GM23338 (cell line): ENCODE results near the gene KDM5C. TPM values are rescaled to one million over a fixed set of nuclear protein-coding genes. Genes with fewer than 3 reads are reported as not detected.

Source experiments
- ATAC-seq: fragments of 200-7000 bp; cut with Tn5 transposase; 3 replicates; pipeline ENCODE4 v1.9.1; 2020
- DNase-seq: peaks from one replicate; pipeline ENCODE4 v3.0.0-alpha.2; 2015; ENCODE audit warnings: low spot score
- H2AFZ ChIP-seq: fragments of 200-600 bp; sonication (generic); 2 replicates; pipeline ENCODE4 v1.8.0; 2016; ENCODE audit warnings: antibody characterized with exemption, mild to moderate bottlenecking, moderate library complexity
- H3F3A ChIP-seq: fragments of 200-600 bp; sonication (generic); replicated peaks from 2 replicates; pipeline ENCODE4 v1.8.0; 2017; ENCODE audit warnings: antibody characterized with exemption, mixed run types, low read depth
- H3K27ac ChIP-seq: fragments of 200-600 bp; sonication (generic); 2 replicates; pipeline ENCODE4 v1.6.1; 2016; ENCODE audit warnings: low read depth
- H3K27me3 ChIP-seq: fragments of 200-600 bp; sonication (generic); 2 replicates; pipeline ENCODE4 v1.8.0; 2016; ENCODE audit warnings: mild to moderate bottlenecking, mixed run types, moderate library complexity; ENCODE audit not compliant: insufficient read depth
- H3K36me3 ChIP-seq: fragments of 200-600 bp; sonication (generic); 2 replicates; pipeline ENCODE4 v1.8.0; 2016; ENCODE audit warnings: mild to moderate bottlenecking; ENCODE audit not compliant: insufficient read depth
- H3K4me1 ChIP-seq: fragments of 200-600 bp; sonication (generic); 2 replicates; pipeline ENCODE4 v1.8.0; 2016; ENCODE audit warnings: mild to moderate bottlenecking, moderate library complexity; ENCODE audit not compliant: insufficient read depth
- H3K4me2 ChIP-seq: fragments of 200-600 bp; sonication (generic); 2 replicates; pipeline ENCODE4 v1.7.1; 2017; ENCODE audit warnings: mixed run types
- H3K4me3 ChIP-seq: fragments of 200-600 bp; sonication (generic); 2 replicates; pipeline ENCODE4 v1.6.1; 2016; ENCODE audit warnings: mixed run types
- H3K79me2 ChIP-seq: fragments of 200-600 bp; sonication (generic); replicated peaks from 2 replicates; pipeline ENCODE4 v1.8.0; 2017; ENCODE audit warnings: mild to moderate bottlenecking; ENCODE audit not compliant: insufficient read depth
- H3K9me2 ChIP-seq: fragments of 200-600 bp; sonication (generic); 2 replicates; pipeline ENCODE4 v1.8.0; 2017; ENCODE audit not compliant: insufficient read depth
- H4K20me1 ChIP-seq: fragments of 200-600 bp; sonication (generic); replicated peaks from 2 replicates; pipeline ENCODE4 v1.8.0; 2017; ENCODE audit warnings: mild to moderate bottlenecking; ENCODE audit not compliant: insufficient read depth
- H3K27ac Mint-ChIP-seq: 2 replicates; pipeline ENCODE4 v1.8.0; 2020; ENCODE audit warnings: inconsistent platforms, mild to moderate bottlenecking, moderate library complexity, mixed read lengths
- H3K27me3 Mint-ChIP-seq: 3 replicates; pipeline ENCODE4 v1.8.0; 2022; ENCODE audit warnings: low read depth, mild to moderate bottlenecking, moderate library complexity, mixed read lengths, inconsistent platforms; ENCODE audit not compliant: insufficient read depth, poor library complexity
- H3K36me3 Mint-ChIP-seq: 3 replicates; pipeline ENCODE4 v1.8.0; 2021; ENCODE audit warnings: low read depth, mild to moderate bottlenecking, inconsistent platforms, moderate library complexity, mixed read lengths
- H3K4me1 Mint-ChIP-seq: 3 replicates; pipeline ENCODE4 v1.8.0; 2020; ENCODE audit warnings: mild to moderate bottlenecking, inconsistent platforms, mixed read lengths
- H3K4me3 Mint-ChIP-seq: 3 replicates; pipeline ENCODE4 v1.8.0; 2021; ENCODE audit warnings: moderate library complexity, mild to moderate bottlenecking, inconsistent platforms, mixed read lengths
- H3K9me3 Mint-ChIP-seq: 3 replicates; pipeline ENCODE4 v1.8.0; 2020; ENCODE audit warnings: moderate library complexity, mild to moderate bottlenecking, inconsistent platforms, mixed read lengths
- CREB1 ChIP-seq: fragments of 250-450 bp; sonication (Bioruptor Pico); IDR thresholded peaks from 2 replicates; pipeline ENCODE4 v1.5.0; 2020; ENCODE audit warnings: low read depth, mild to moderate bottlenecking, moderate library complexity
- CTCF ChIP-seq, 2 experiments: fragments of 200-600 bp in 1 of 2; sonication (generic) in 1 of 2; conservative IDR thresholded peaks; 2 replicates each; pipeline versions ENCODE4 v1.5.1 to v1.6.1; 2016 to 2017; ENCODE audit warnings: antibody characterized with exemption in 2 of 2, low read depth in 2 of 2, mild to moderate bottlenecking in 2 of 2, moderate library complexity in 1 of 2
- ETS1 ChIP-seq: IDR thresholded peaks from 2 replicates; pipeline ENCODE4 v1.6.1; 2016; ENCODE audit warnings: antibody characterized with exemption
- EZH2 ChIP-seq: fragments of 200-600 bp; sonication (generic); IDR thresholded peaks from one replicate; pipeline ENCODE4 v1.8.0; 2017; ENCODE audit warnings: antibody characterized with exemption, mild to moderate bottlenecking, low read depth; ENCODE audit not compliant: unreplicated experiment
- EZH2phosphoT487 ChIP-seq: fragments of 200-600 bp; sonication (generic); IDR thresholded peaks from one replicate; pipeline ENCODE4 v1.8.1; 2018; ENCODE audit warnings: antibody characterized with exemption; ENCODE audit not compliant: unreplicated experiment
- JUNB ChIP-seq: IDR thresholded peaks from one replicate; pipeline ENCODE4 v1.6.1; 2016; ENCODE audit warnings: antibody characterized with exemption; ENCODE audit not compliant: unreplicated experiment
- POLR2AphosphoS5 ChIP-seq: IDR thresholded peaks from 2 replicates; pipeline ENCODE4 v1.6.1; 2016; ENCODE audit warnings: antibody characterized with exemption, low read depth
- REST ChIP-seq: IDR thresholded peaks from one replicate; pipeline ENCODE4 v1.6.1; 2018; ENCODE audit warnings: antibody characterized with exemption; ENCODE audit not compliant: unreplicated experiment
- STAT1 ChIP-seq: IDR thresholded peaks from one replicate; pipeline ENCODE4 v1.6.1; 2016; ENCODE audit warnings: antibody characterized with exemption; ENCODE audit not compliant: unreplicated experiment
- ZNF331 ChIP-seq: fragments of 250-450 bp; sonication (Bioruptor Pico); IDR thresholded peaks from 2 replicates; pipeline ENCODE4 v1.5.0; 2020; ENCODE audit warnings: low read depth, mild to moderate bottlenecking, moderate library complexity
- ZNF462 ChIP-seq: fragments of 250-450 bp; sonication (Bioruptor Pico); IDR thresholded peaks from 2 replicates; pipeline ENCODE4 v1.5.0; 2020; ENCODE audit warnings: mild to moderate bottlenecking, moderate library complexity
- polyA plus RNA-seq: library from polyadenylated mRNA; unstranded; fragments of >200 nt; fragmentation: Nextera tagmentation; extraction: Ambion mirVana; gene quantifications from 2 replicates; pipeline ENCODE4 v1.2.1, GENCODE V29; 2016
- total RNA-seq: library from RNA; depleted of rRNA; stranded (reverse); fragments of >200 nt; shearing (Covaris generic); gene quantifications from 2 replicates; pipeline ENCODE4 v1.2.3, GENCODE V29; 2014

KDM5C gene
- total and polyA plus RNA-seq, 2 experiments from 2014 or later = 20.3 to 173 TPM

- no peak for TF ChIP-seq ETS1
- no peak for TF ChIP-seq EZH2phosphoT487
- TF ChIP-seq REST = no peak
- no peak for TF ChIP-seq JUNB
- TF ChIP-seq ZNF331 (CRISPR knock-in tag) = no peak
- no peak for TF ChIP-seq CREB1 (CRISPR knock-in tag)
- no peak for TF ChIP-seq EZH2
These were observed 41.9 kb upstream of the KDM5C start (continued) for GRCh38 chrX:53266914-53267313.

- H3K36me3 Mint-ChIP-seq = peaks cover 2% of the 10 kb centered on the region; the same call in 1 of the 3 replicates
- H3K4me3 Mint-ChIP-seq = no peak overlapping the region; the same call in 2 of the 3 replicates
- no peaks in the 10 kb centered on the region for H3K4me1 ChIP-seq
- H3K79me2 ChIP-seq = no peaks in the 10 kb centered on the region; the same call in 1 of the 2 replicates
- no peaks in the 10 kb centered on the region for H3K36me3 ChIP-seq
- no peaks in the 10 kb centered on the region for H3K27me3 Mint-ChIP-seq
- H3K4me3 ChIP-seq = no peak overlapping the region
- no peak for ATAC-seq
- H3K4me2 ChIP-seq = no peak overlapping the region
- no peaks in the 10 kb centered on the region for H4K20me1 ChIP-seq
- no peaks in the 10 kb centered on the region for H3K9me2 ChIP-seq
- H2AFZ ChIP-seq = no peak overlapping the region
- no peak for DNase-seq
- peaks cover 17% of the 10 kb centered on the region for H3K4me1 Mint-ChIP-seq
- no peaks in the 10 kb centered on the region for H3F3A ChIP-seq
- no peak overlapping the region for H3K27ac ChIP-seq
- no peak overlapping the region for H3K27ac Mint-ChIP-seq
- H3K9me3 Mint-ChIP-seq = peaks cover 2% of the 10 kb centered on the region; the same call in 1 of the 3 replicates
- H3K27me3 ChIP-seq = no peaks in the 10 kb centered on the region
- no peak for TF ChIP-seq POLR2AphosphoS5
- no peak for TF ChIP-seq CTCF (conservative IDR thresholded peaks at IDR 0.05; ENCODE audit: low read depth in 2 of 2)
- no peak for TF ChIP-seq ZNF462 (CRISPR knock-in tag)
- no peak for TF ChIP-seq JUNB
- no peak for TF ChIP-seq EZH2
- no peak for TF ChIP-seq STAT1
- no peak for TF ChIP-seq ZNF331 (CRISPR knock-in tag)
These were observed 41.0 kb upstream of the KDM5C start for GRCh38 chrX:53265771-53266574.
